HCT116 (cell line): ENCODE results near the gene AFP. TPM values are rescaled to one million over a fixed set of nuclear protein-coding genes. Genes with fewer than 3 reads are reported as not detected.

ENCODE experiments used
- ATAC-seq: fragments of 200-7000 bp; cut with Tn5 transposase; 2 replicates; pipeline ENCODE4 v1.9.1; 2020; ENCODE audit warnings: mild to moderate bottlenecking, moderate library complexity
- BruUV-seq: library from RNA; stranded (reverse); fragments of 400-500 nt; replicated peaks from 2 replicates; lab custom pipeline; 2021; lab: Mats Ljungman, UMichigan
- CTCF ChIA-PET: fragments of 300-600 bp; sonication (Branson Sonifier 250); formaldehyde crosslinking; loops from one replicate; lab custom pipeline; 2021; ENCODE audit warnings: antibody characterized with exemption; lab: Charles Lee
- POLR2A ChIA-PET: fragments of 300-600, 350-600 bp; sonication (Branson Sonifier 250); formaldehyde crosslinking; loops from one replicate; lab custom pipeline; 2021; ENCODE audit warnings: antibody characterized with exemption; lab: Charles Lee
- RAD21 ChIA-PET, 2 experiments: fragments of 300-600 bp; sonication (Branson Sonifier 250); formaldehyde crosslinking; loops; one replicate each; lab custom pipeline; 2023; ENCODE audit warnings: low total read pairs in 2 of 2; ENCODE audit not compliant: uncharacterized antibody in 2 of 2, unreplicated experiment in 2 of 2, low non-redundant PET in 1 of 2; lab: Charles Lee
- DNase-seq: peaks from one replicate; pipeline ENCODE4 v3.0.0-alpha.2; 2010; ENCODE audit warnings: low read depth, low spot score
- H2AFZ ChIP-seq: fragments of 200-600 bp; shearing (Covaris generic), sonication (generic); 2 replicates; pipeline ENCODE4 v1.6.1; 2017; ENCODE audit warnings: low read depth, mixed run types, mixed read lengths, antibody characterized with exemption, low read length; ENCODE audit not compliant: poor library complexity, severe bottlenecking
- H3K27ac ChIP-seq: 2 replicates; pipeline ENCODE4 v1.5.1; 2012; ENCODE audit warnings: low read depth, low read length
- H3K27me3 ChIP-seq: fragments of 200-600 bp; sonication (generic); 2 replicates; pipeline ENCODE4 v1.6.1; 2016; ENCODE audit warnings: mixed run types, low read length, mixed read lengths; ENCODE audit not compliant: insufficient read depth
- H3K36me3 ChIP-seq, 2 experiments: fragments of 200-500 bp in 1 of 2; fragments of 200-600 bp in 1 of 2; sonication (Bioruptor generic) in 1 of 2; sonication (generic) in 1 of 2; 2 replicates each; pipeline versions ENCODE4 v1.5.1 to v1.6.1; 2014 to 2016; ENCODE audit warnings: low read length in 2 of 2, inconsistent platforms in 1 of 2, mixed read lengths in 1 of 2, mixed run types in 1 of 2; ENCODE audit not compliant: insufficient read depth in 2 of 2, control insufficient read depth in 1 of 2
- H3K4me1 ChIP-seq, 2 experiments: fragments of 200-600 bp in 1 of 2; sonication (generic) in 1 of 2; 2 replicates each; pipeline versions ENCODE4 v1.5.1 to v1.6.1; 2012 to 2017; ENCODE audit warnings: low read length in 2 of 2, inconsistent platforms in 1 of 2, mild to moderate bottlenecking in 1 of 2, mixed read lengths in 1 of 2, mixed run types in 1 of 2, moderate library complexity in 1 of 2; ENCODE audit not compliant: insufficient read depth in 2 of 2, control insufficient read depth in 1 of 2
- H3K4me2 ChIP-seq: fragments of 200-600 bp; sonication (generic); 2 replicates; pipeline ENCODE4 v1.6.1; 2017; ENCODE audit warnings: mixed run types, low read length, mixed read lengths
- H3K4me3 ChIP-seq, 2 experiments: fragments of 200-600 bp in 1 of 2; sonication (generic) in 1 of 2; replicated peaks in 1 of 2; 2 replicates each; pipeline ENCODE4 v1.5.1; 2011 to 2016; ENCODE audit warnings: low read length in 2 of 2, control low read depth in 1 of 2, low read depth in 1 of 2, mild to moderate bottlenecking in 1 of 2, mixed read lengths in 1 of 2, mixed run types in 1 of 2
- H3K79me2 ChIP-seq: fragments of 200-600 bp; sonication (generic); 2 replicates; pipeline ENCODE4 v1.6.1; 2017; ENCODE audit warnings: mild to moderate bottlenecking, mixed run types, low read length, moderate library complexity, mixed read lengths; ENCODE audit not compliant: insufficient read depth
- H3K9ac ChIP-seq: fragments of 200-600 bp; sonication (generic); 2 replicates; pipeline ENCODE4 v1.6.1; 2016; ENCODE audit warnings: low read length, mixed read lengths
- H3K9me2 ChIP-seq: fragments of 200-600 bp; sonication (generic), shearing (Covaris generic); 2 replicates; pipeline ENCODE4 v1.6.1; 2017; ENCODE audit warnings: mixed run types, mild to moderate bottlenecking, moderate library complexity; ENCODE audit not compliant: insufficient read depth
- H3K9me3 ChIP-seq, 2 experiments: fragments of 200-500 bp in 1 of 2; fragments of 200-600 bp in 1 of 2; sonication (Bioruptor generic) in 1 of 2; sonication (generic) in 1 of 2; 2 replicates each; pipeline ENCODE4 v1.6.1; 2014 to 2017; ENCODE audit warnings: low read length in 2 of 2, mixed read lengths in 2 of 2, inconsistent platforms in 1 of 2, low read depth in 1 of 2, mild to moderate bottlenecking in 1 of 2, mixed run types in 1 of 2, moderate library complexity in 1 of 2; ENCODE audit not compliant: control insufficient read depth in 1 of 2, insufficient read depth in 1 of 2
- H4K20me1 ChIP-seq: fragments of 200-600 bp; sonication (generic), shearing (Covaris generic); 2 replicates; pipeline ENCODE4 v1.6.1; 2017; ENCODE audit warnings: mixed run types, mild to moderate bottlenecking, moderate library complexity; ENCODE audit not compliant: insufficient read depth
- CEBPB ChIP-seq: IDR thresholded peaks from 2 replicates; pipeline ENCODE4 v1.6.1; 2012; ENCODE audit warnings: low read depth
- YY1 ChIP-seq: IDR thresholded peaks from 2 replicates; pipeline ENCODE4 v1.6.1; 2011; ENCODE audit warnings: low read length, low read depth, moderate library complexity, mild to moderate bottlenecking; ENCODE audit not compliant: insufficient replicate concordance; ENCODE audit errors: extremely low read depth
- intact Hi-C: fragments of 100-400 bp; cut with micrococcal nuclease; formaldehyde crosslinking; loops from 2 replicates; pipeline ENCODE4 v1.10.0; 2022
- total RNA-seq: library from RNA; stranded (reverse); gene quantifications from one replicate; pipeline ENCODE4 v1.2.1, GENCODE V29; 2021; ENCODE audit not compliant: unreplicated experiment
- TF ChIP-seq, protein P1 (sequence below), 3 experiments: fragments of 200-600 bp in 1 of 3; sonication (generic) in 1 of 3; IDR thresholded peaks in 2 of 3; conservative IDR thresholded peaks in 1 of 3; 2 replicates each; pipeline ENCODE4 v1.5.1; 2012 to 2017; ENCODE audit warnings: low read depth in 2 of 3, low read length in 2 of 3, antibody characterized with exemption in 1 of 3, borderline replicate concordance in 1 of 3, control low read depth in 1 of 3, mild to moderate bottlenecking in 1 of 3, mixed read lengths in 1 of 3, mixed run types in 1 of 3, moderate library complexity in 1 of 3; ENCODE audit not compliant: insufficient read depth in 1 of 3
- TF ChIP-seq, protein P2 (sequence below): IDR thresholded peaks from 2 replicates; pipeline ENCODE4 v1.6.1; 2011; ENCODE audit warnings: mild to moderate bottlenecking, low read length, moderate library complexity; ENCODE audit not compliant: insufficient replicate concordance; ENCODE audit errors: extremely low read depth

The AFP gene
- total RNA-seq, 1 experiment from 2014 or later, result 1.6 TPM

DNA sequence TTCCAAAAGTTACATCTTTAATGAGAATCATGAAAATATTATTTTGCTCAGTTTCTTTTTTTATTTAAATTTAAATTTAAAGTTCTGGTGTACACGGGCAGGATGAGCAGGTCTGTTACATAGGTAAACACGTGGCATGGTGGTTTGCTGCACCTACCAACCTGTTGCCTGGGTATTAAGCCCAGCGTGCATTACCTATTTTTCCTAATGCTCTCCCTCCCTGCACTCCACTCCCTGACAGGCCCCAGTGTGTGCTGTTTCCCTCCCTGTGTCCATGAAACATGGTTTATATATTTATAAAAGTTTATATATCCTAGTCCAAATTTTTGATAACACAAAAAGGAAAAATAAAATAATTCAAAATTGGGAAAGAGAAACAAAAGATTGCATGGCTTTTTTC lies 4.0 kb downstream of the AFP start:
- RAD21 ChIA-PET, result no interaction called here
- POLR2A ChIA-PET, result no interaction called here
- H3K9me3 ChIP-seq, result no peaks in the 10 kb centered on the region
- no peak overlapping the region for H3K4me2 ChIP-seq
- no peaks in the 10 kb centered on the region for H4K20me1 ChIP-seq
- H3K9me2 ChIP-seq, result no peaks in the 10 kb centered on the region
- ATAC-seq (no peak), DNase-seq (no peak)
- CTCF ChIA-PET, result no interaction called here
- H3K27me3 ChIP-seq, result no peaks in the 10 kb centered on the region
- no peaks in the 10 kb centered on the region for H3K36me3 ChIP-seq
- H3K79me2 ChIP-seq, result no peaks in the 10 kb centered on the region
- TF ChIP-seq, protein P1, sequence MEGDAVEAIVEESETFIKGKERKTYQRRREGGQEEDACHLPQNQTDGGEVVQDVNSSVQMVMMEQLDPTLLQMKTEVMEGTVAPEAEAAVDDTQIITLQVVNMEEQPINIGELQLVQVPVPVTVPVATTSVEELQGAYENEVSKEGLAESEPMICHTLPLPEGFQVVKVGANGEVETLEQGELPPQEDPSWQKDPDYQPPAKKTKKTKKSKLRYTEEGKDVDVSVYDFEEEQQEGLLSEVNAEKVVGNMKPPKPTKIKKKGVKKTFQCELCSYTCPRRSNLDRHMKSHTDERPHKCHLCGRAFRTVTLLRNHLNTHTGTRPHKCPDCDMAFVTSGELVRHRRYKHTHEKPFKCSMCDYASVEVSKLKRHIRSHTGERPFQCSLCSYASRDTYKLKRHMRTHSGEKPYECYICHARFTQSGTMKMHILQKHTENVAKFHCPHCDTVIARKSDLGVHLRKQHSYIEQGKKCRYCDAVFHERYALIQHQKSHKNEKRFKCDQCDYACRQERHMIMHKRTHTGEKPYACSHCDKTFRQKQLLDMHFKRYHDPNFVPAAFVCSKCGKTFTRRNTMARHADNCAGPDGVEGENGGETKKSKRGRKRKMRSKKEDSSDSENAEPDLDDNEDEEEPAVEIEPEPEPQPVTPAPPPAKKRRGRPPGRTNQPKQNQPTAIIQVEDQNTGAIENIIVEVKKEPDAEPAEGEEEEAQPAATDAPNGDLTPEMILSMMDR (IDR thresholded peaks at IDR 0.05 in 2 of 3, conservative IDR thresholded peaks at IDR 0.05 in 1 of 3; ENCODE audit: borderline replicate concordance in 1 of 3, insufficient read depth in 1 of 3, low read depth in 2 of 3, low read length in 2 of 3), result no peak
- no peak for TF ChIP-seq YY1
- TF ChIP-seq, protein P2, sequence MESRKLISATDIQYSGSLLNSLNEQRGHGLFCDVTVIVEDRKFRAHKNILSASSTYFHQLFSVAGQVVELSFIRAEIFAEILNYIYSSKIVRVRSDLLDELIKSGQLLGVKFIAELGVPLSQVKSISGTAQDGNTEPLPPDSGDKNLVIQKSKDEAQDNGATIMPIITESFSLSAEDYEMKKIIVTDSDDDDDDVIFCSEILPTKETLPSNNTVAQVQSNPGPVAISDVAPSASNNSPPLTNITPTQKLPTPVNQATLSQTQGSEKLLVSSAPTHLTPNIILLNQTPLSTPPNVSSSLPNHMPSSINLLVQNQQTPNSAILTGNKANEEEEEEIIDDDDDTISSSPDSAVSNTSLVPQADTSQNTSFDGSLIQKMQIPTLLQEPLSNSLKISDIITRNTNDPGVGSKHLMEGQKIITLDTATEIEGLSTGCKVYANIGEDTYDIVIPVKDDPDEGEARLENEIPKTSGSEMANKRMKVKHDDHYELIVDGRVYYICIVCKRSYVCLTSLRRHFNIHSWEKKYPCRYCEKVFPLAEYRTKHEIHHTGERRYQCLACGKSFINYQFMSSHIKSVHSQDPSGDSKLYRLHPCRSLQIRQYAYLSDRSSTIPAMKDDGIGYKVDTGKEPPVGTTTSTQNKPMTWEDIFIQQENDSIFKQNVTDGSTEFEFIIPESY, result no peak
- H3K9ac ChIP-seq, result no peak overlapping the region
- H3K27ac ChIP-seq, result no peak overlapping the region
- no peak overlapping the region for H2AFZ ChIP-seq
- intact Hi-C loops, result loop anchor here (10.0 kb wide), 1 partner anchor 125 kb away; no protein-coding TSS in a partner anchor
- H3K4me3 ChIP-seq, result no peak overlapping the region
- BruUV-seq, result no TSS peak
- no peaks in the 10 kb centered on the region for H3K4me1 ChIP-seq

DNA sequence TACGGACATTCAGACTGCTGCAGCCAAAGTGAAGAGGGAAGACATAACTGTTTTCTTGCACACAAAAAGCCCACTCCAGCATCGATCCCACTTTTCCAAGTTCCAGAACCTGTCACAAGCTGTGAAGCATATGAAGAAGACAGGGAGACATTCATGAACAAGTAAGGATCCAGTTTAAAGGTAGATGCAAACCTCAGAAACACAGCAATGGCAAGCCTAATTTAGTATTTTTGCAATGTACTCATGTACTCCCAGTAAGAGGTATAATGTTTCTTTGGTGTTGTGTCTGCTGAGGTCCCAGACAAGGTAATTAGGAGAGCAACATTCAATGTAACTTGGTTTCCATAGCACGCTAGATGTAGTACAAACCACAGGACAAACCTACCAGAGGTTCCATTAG lies 4.6 kb downstream of the AFP start:
- H3K27me3 ChIP-seq, result no peaks in the 10 kb centered on the region
- no peak for DNase-seq
- no peaks in the 10 kb centered on the region for H3K9me2 ChIP-seq
- H3K4me3 ChIP-seq, result no peak overlapping the region
- intact Hi-C loops, result loop anchor here (10.0 kb wide), 1 partner anchor 126 kb away; no protein-coding TSS in a partner anchor
- H3K9ac ChIP-seq, result no peak overlapping the region
- H4K20me1 ChIP-seq, result no peaks in the 10 kb centered on the region
- no peak overlapping the region for H2AFZ ChIP-seq
- no peaks in the 10 kb centered on the region for H3K4me1 ChIP-seq
- no peaks in the 10 kb centered on the region for H3K79me2 ChIP-seq
- BruUV-seq, result no TSS peak
- TF ChIP-seq CEBPB, result no peak
- POLR2A ChIA-PET, result no interaction called here
- H3K4me2 ChIP-seq, result no peak overlapping the region
- RAD21 ChIA-PET, result no interaction called here
- no peak for ATAC-seq
- H3K9me3 ChIP-seq, result no peaks in the 10 kb centered on the region
- CTCF ChIA-PET, result no interaction called here
- H3K36me3 ChIP-seq, result no peaks in the 10 kb centered on the region
- no peak overlapping the region for H3K27ac ChIP-seq
